IPS-15b (cell line): ENCODE results near the gene WDPCP.
"Not testable (repeated sequence)": the region's sequence is repeated elsewhere in the genome, so short reads cannot be mapped to it uniquely, and the experiment has no call there.

Source experiments
- H3K27me3 ChIP-seq: one replicate; pipeline ENCODE4 v1.6.1; 2013; ENCODE audit warnings: low read length; ENCODE audit not compliant: control insufficient read depth, insufficient read depth
- H3K36me3 ChIP-seq: one replicate; pipeline ENCODE4 v1.6.1; 2013; ENCODE audit warnings: low read length; ENCODE audit not compliant: control insufficient read depth, insufficient read depth
- H3K4me1 ChIP-seq: one replicate; pipeline ENCODE4 v1.6.1; 2013; ENCODE audit warnings: mild to moderate bottlenecking, low read length; ENCODE audit not compliant: control insufficient read depth, insufficient read depth
- H3K4me3 ChIP-seq: one replicate; pipeline ENCODE4 v1.5.1; 2013; ENCODE audit warnings: low read depth, low read length
- H3K9ac ChIP-seq: one replicate; pipeline ENCODE4 v1.6.1; 2013; ENCODE audit warnings: low read depth, mild to moderate bottlenecking, low read length
- H3K9me3 ChIP-seq: one replicate; pipeline ENCODE4 v1.6.1; 2013; ENCODE audit warnings: mild to moderate bottlenecking, low read length; ENCODE audit not compliant: control insufficient read depth, insufficient read depth

Gene WDPCP, protein sequence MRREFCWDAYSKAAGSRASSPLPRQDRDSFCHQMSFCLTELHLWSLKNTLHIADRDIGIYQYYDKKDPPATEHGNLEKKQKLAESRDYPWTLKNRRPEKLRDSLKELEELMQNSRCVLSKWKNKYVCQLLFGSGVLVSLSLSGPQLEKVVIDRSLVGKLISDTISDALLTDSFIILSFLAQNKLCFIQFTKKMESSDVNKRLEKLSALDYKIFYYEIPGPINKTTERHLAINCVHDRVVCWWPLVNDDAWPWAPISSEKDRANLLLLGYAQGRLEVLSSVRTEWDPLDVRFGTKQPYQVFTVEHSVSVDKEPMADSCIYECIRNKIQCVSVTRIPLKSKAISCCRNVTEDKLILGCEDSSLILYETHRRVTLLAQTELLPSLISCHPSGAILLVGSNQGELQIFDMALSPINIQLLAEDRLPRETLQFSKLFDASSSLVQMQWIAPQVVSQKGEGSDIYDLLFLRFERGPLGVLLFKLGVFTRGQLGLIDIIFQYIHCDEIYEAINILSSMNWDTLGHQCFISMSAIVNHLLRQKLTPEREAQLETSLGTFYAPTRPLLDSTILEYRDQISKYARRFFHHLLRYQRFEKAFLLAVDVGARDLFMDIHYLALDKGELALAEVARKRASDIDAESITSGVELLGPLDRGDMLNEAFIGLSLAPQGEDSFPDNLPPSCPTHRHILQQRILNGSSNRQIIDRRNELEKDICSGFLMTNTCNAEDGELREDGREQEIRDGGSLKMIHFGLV

DNA sequence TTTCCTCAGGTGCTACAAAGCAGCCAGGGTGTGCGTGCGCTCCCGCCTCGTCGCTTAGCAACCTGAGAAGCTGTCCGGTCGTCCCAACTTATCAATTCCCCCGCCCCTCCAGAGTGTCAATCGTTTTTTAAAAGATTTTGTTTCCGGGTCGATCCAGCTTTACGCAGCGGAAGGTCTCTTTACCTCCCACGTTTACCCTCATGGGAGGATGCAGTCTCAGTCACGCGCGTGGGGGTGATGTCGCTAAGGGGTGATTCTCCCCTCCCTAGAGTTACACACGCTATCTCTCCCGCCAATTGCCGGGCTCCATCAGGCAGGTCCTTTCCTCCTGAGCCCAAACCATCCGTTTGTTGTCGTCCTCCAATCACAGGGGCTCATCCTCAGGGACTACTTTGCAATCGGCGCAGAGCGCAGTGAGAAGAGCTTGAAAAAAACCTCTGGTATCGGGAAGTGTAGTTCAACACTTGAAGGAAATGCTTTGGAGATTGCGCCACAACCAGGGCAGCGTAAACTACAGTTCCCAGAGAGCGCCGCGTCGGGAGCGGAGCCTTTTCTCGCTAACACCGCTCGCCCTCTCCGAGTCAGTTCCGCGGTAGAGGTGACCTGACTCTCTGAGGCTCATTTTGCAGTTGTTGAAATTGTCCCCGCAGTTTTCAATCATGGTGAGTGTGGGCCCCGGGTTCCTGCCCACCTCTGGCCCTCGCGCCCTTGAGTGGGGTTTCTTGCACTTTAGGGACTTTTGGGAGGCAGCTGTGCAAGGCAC is at the start of gene WDPCP, which contains the start of gene MDH1:
TSS of gene WDPCP (minus strand) at position 93 of the 763 bp plus-strand sequence. CDS start 206 bp downstream, outside the sequence.
TSS of gene MDH1 (plus strand) at position 579 of the 763 bp plus-strand sequence. CDS start at position 660, 81 bp downstream.
- Histone ChIP-seq H3K27me3 (no peaks in the 10 kb centered on the region), H3K4me1 (peaks cover 14% of the 10 kb centered on the region), H3K36me3 (peaks cover 5% of the 10 kb centered on the region), H3K9ac (peak within 1 kb of the TSS; percentile 87), H3K9me3 (no peaks in the 10 kb centered on the region), H3K4me3 (peak within 1 kb of the TSS; percentile 99)

DNA sequence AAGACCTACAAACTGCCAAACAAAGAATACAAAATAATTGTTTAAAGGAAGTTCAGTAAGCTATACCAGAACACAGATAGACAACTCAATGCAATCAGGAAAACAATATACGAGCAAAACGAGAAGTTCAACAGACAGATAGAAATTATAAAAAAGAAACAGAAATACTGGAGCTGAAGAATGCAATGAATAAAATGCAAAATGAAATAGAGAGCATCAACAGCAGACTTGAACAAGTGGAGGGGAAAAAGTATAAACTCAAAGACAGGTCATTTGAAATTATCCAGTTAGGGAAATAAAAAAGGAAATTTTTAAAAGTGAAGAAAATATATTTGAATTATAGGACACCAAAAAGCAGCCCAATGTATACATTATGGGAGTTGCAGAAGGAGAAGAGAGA is 44.1 kb upstream of the WDPCP start:
- Histone ChIP-seq H3K9ac (no peak overlapping the region), H3K4me3 (no peak overlapping the region), H3K27me3 (no peaks in the 10 kb centered on the region), H3K4me1 (no peaks in the 10 kb centered on the region), H3K9me3 (no peaks in the 10 kb centered on the region), H3K36me3 (no peaks in the 10 kb centered on the region)

GRCh38 chr2:63631501-63631900 is 43.2 kb upstream of the WDPCP start:
- Histone ChIP-seq H3K36me3 (no peaks in the 10 kb centered on the region), H3K4me1 (no peaks in the 10 kb centered on the region)

GRCh38 chr2:63628403-63628942 is 40.2 kb upstream of the WDPCP start:
- Histone ChIP-seq H3K4me1 (no peaks in the 10 kb centered on the region), H3K36me3 (no peaks in the 10 kb centered on the region), H3K27me3 (no peaks in the 10 kb centered on the region), H3K9ac (no peak overlapping the region), H3K4me3 (no peak overlapping the region), H3K9me3 (no peaks in the 10 kb centered on the region)

More at GRCh38 chr2:63631501-63631900, 43.2 kb upstream of the WDPCP start:
- Histone ChIP-seq H3K4me3 (no peak overlapping the region), H3K27me3 (no peaks in the 10 kb centered on the region), H3K9ac (no peak overlapping the region), H3K9me3 (no peaks in the 10 kb centered on the region)

GRCh38 chr2:63627866-63628265 is 39.6 kb upstream of the WDPCP start:
- no peaks in the 10 kb centered on the region for H3K27me3 ChIP-seq
- no peaks in the 10 kb centered on the region for H3K9me3 ChIP-seq
- H3K4me1 ChIP-seq, result no peaks in the 10 kb centered on the region
- no peaks in the 10 kb centered on the region for H3K36me3 ChIP-seq
- H3K4me3 ChIP-seq, result no peak overlapping the region
- no peak overlapping the region for H3K9ac ChIP-seq

GRCh38 chr2:63623763-63624162 is 35.5 kb upstream of the WDPCP start:
- H3K9ac ChIP-seq, H3K9me3 ChIP-seq, H3K4me3 ChIP-seq, H3K27me3 ChIP-seq, H3K36me3 ChIP-seq, H3K4me1 ChIP-seq: not testable (repeated sequence)

GRCh38 chr2:63622751-63623150 is 34.5 kb upstream of the WDPCP start:
- no peaks in the 10 kb centered on the region for H3K36me3 ChIP-seq

GRCh38 chr2:63619328-63619727 is 31.1 kb upstream of the WDPCP start:
- H3K9me3 ChIP-seq, result no peaks in the 10 kb centered on the region

More at GRCh38 chr2:63622751-63623150, 34.5 kb upstream of the WDPCP start:
- Histone ChIP-seq H3K9me3 (no peaks in the 10 kb centered on the region), H3K4me1 (peaks cover 7% of the 10 kb centered on the region), H3K9ac (no peak overlapping the region), H3K4me3 (no peak overlapping the region), H3K27me3 (no peaks in the 10 kb centered on the region)

GRCh38 chr2:63617366-63617765 is 29.1 kb upstream of the WDPCP start:
- Histone ChIP-seq H3K36me3 (no peaks in the 10 kb centered on the region), H3K9me3 (peaks cover under 1% of the 10 kb centered on the region), H3K4me3 (no peak overlapping the region), H3K27me3 (no peaks in the 10 kb centered on the region), H3K9ac (no peak overlapping the region), H3K4me1 (peaks cover 59% of the 10 kb centered on the region)

More at GRCh38 chr2:63619328-63619727, 31.1 kb upstream of the WDPCP start:
- Histone ChIP-seq H3K9ac (no peak overlapping the region), H3K4me3 (no peak overlapping the region), H3K4me1 (peaks cover 39% of the 10 kb centered on the region), H3K27me3 (no peaks in the 10 kb centered on the region), H3K36me3 (no peaks in the 10 kb centered on the region)

- Histone ChIP-seq H3K4me1 (peaks cover 60% of the 10 kb centered on the region), H3K4me3 (peak overlapping the region; percentile 51), H3K9me3 (peaks cover 4% of the 10 kb centered on the region), H3K9ac (peak overlapping the region; percentile 61), H3K27me3 (no peaks in the 10 kb centered on the region), H3K36me3 (no peaks in the 10 kb centered on the region)
These were observed 27.0 kb upstream of the WDPCP start for GRCh38 chr2:63614983-63615945.
